CD1c-positive myeloid dendritic cell (primary cell): ENCODE measurements around the gene LCE2B.

ENCODE experiments used
- DNase-seq: peaks from one replicate; pipeline ENCODE4 v3.0.0-alpha.2; 2016; ENCODE audit errors: extremely low spot score

Gene LCE2B

DNA sequence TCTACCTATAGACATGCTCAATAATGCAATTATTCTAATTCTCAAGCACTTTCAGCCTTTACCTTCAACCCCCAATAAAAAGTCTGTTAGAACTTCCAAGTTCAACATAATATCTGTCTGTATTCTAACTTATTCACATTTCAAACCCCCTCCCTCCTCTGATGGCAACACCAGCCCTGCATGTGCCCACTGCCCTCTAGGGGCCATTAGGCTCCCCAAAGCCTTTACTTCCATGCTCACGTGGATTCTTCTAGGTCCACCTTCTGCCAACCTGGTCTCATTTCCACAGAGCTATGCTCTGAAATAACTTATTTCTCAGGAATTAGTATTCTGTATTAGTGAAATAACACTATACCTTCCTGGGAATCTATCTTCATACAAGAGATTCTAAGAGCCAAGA lies 49.7 kb downstream of the LCE2B start:
- no peak for DNase-seq
